Esophagus squamous epithelium (tissue), 4 donors: ENCODE results near the gene GAB3.

ENCODE experiments used
- CTCF ChIP-seq, 6 experiments: fragments of 450-650 bp in 4 of 6; fragments of 200-600 bp in 2 of 6; sonication (generic) in 2 of 6; IDR thresholded peaks; one replicate each; pipeline ENCODE4 v1.5.1; 2016 to 2019; ENCODE audit warnings: antibody characterized with exemption in 6 of 6, mild to moderate bottlenecking in 4 of 6, moderate library complexity in 4 of 6
- POLR2A ChIP-seq, 4 donors: fragments of 450-650 bp; IDR thresholded peaks; one replicate each; pipeline ENCODE4 v1.6.1; 2017; ENCODE audit warnings: antibody characterized with exemption in 4 of 4, mild to moderate bottlenecking in 4 of 4, moderate library complexity in 3 of 4

GRCh38 chrX:154793084-154793795 lies 42.4 kb upstream of the GAB3 start:
- no peak for TF ChIP-seq CTCF (IDR thresholded peaks at IDR 0.05)
- no peak for TF ChIP-seq POLR2A (IDR thresholded peaks at IDR 0.05)
